K562 (cell line): ENCODE measurements around the gene LIMCH1. TPM values are rescaled to one million over a fixed set of nuclear protein-coding genes. Genes with fewer than 3 reads are reported as not detected.

Experiments
- ATAC-seq: fragments of 200-7000 bp; cut with Tn5 transposase; 3 replicates; pipeline ENCODE4 v1.9.1; 2020; ENCODE audit warnings: moderate library complexity
- BruUV-seq: library from RNA; stranded (reverse); fragments of 400-500 nt; replicated peaks from 2 replicates; lab custom pipeline; 2021; lab: Mats Ljungman, UMichigan
- CTCF ChIA-PET: fragments of 300-600 bp; formaldehyde crosslinking; extraction: SDS; loops from one replicate; lab custom pipeline; 2021; ENCODE audit warnings: low intra/inter-chr PET ratio; lab: Yijun Ruan, JAX
- POLR2A ChIA-PET: fragments of 300-600, 350-650 bp; sonication (Branson Sonifier 250); formaldehyde crosslinking; extraction: SDS; loops from one replicate; lab custom pipeline; 2021; ENCODE audit warnings: antibody characterized with exemption, inconsistent platforms; lab: Yijun Ruan, JAX
- DNase-seq, 4 experiments: peaks; one replicate each; pipeline versions ENCODE4 v3.0.0 to v3.0.0-alpha.2; 2011 to 2018; ENCODE audit warnings: low spot score in 3 of 4, mixed read lengths in 3 of 4; ENCODE audit errors: extremely low read depth in 1 of 4
- FAIRE-seq: peaks from 2 replicates; lab custom pipeline; 2011; peaks lifted over from hg19 to GRCh38; lab: Jason Lieb, UNC
- H2AFZ ChIP-seq: 2 replicates; pipeline ENCODE4 v1.6.0; 2011; ENCODE audit warnings: low read depth, low read length, control low read depth, inconsistent platforms
- H3K27ac ChIP-seq: fragments of 200-600 bp; 3 replicates; pipeline ENCODE4 v1.8.0; 2011; ENCODE audit warnings: low read depth, mild to moderate bottlenecking, control low read depth, inconsistent platforms, low read length, moderate library complexity, mixed read lengths; ENCODE audit errors: extremely low read depth
- H3K27me3 ChIP-seq, 2 experiments: fragments of 300-600 bp in 1 of 2; 2 replicates in 1 of 2; 3 replicates in 1 of 2; pipeline versions ENCODE4 v1.6.0 to v1.8.0; 2011; ENCODE audit warnings: inconsistent platforms in 2 of 2, low read length in 2 of 2, mild to moderate bottlenecking in 1 of 2, mixed read lengths in 1 of 2, moderate library complexity in 1 of 2; ENCODE audit not compliant: control insufficient read depth in 2 of 2, insufficient read depth in 2 of 2
- H3K36me3 ChIP-seq: fragments of 300-600 bp; 3 replicates; pipeline ENCODE4 v1.8.0; 2011; ENCODE audit warnings: mild to moderate bottlenecking, low read length, inconsistent platforms; ENCODE audit not compliant: control insufficient read depth, insufficient read depth
- H3K4me1 ChIP-seq, 2 experiments: fragments of 200-600 bp in 1 of 2; replicated peaks in 1 of 2; 2 replicates in 1 of 2; 3 replicates in 1 of 2; pipeline versions ENCODE4 v1.5.1 to v1.8.0; 2011; ENCODE audit warnings: inconsistent platforms in 2 of 2, low read length in 2 of 2, mild to moderate bottlenecking in 1 of 2, mixed read lengths in 1 of 2, moderate library complexity in 1 of 2; ENCODE audit not compliant: control insufficient read depth in 2 of 2, insufficient read depth in 2 of 2
- H3K4me2 ChIP-seq: 2 replicates; pipeline ENCODE4 v1.6.1; 2011; ENCODE audit warnings: low read length, control low read depth, inconsistent platforms, mixed read lengths; ENCODE audit not compliant: insufficient read depth
- H3K4me3 ChIP-seq: fragments of 200-600 bp; sonication (generic), shearing (Covaris generic); 2 replicates; pipeline ENCODE4 v1.5.1; 2016; ENCODE audit warnings: control low read depth, inconsistent platforms
- H3K79me2 ChIP-seq: fragments of 200-600 bp; 3 replicates; pipeline ENCODE4 v1.8.0; 2011; ENCODE audit warnings: low read length, inconsistent platforms; ENCODE audit not compliant: control insufficient read depth, insufficient read depth
- H3K9ac ChIP-seq, 2 experiments: 2 replicates each; pipeline versions ENCODE4 v1.6.0 to v1.6.1; 2011; ENCODE audit warnings: low read depth in 2 of 2, low read length in 2 of 2, control low read depth in 1 of 2, inconsistent platforms in 1 of 2, mild to moderate bottlenecking in 1 of 2, mixed read lengths in 1 of 2; ENCODE audit not compliant: insufficient read depth in 1 of 2
- H3K9me1 ChIP-seq: one replicate; pipeline ENCODE4 v1.6.0; 2011; ENCODE audit warnings: inconsistent platforms, mild to moderate bottlenecking, low read length, moderate library complexity; ENCODE audit not compliant: control insufficient read depth, insufficient read depth
- H3K9me3 ChIP-seq: replicated peaks from 2 replicates; pipeline ENCODE4 v1.5.1; 2011; ENCODE audit warnings: low read depth, low read length, inconsistent platforms; ENCODE audit not compliant: control insufficient read depth, insufficient read depth
- H4K20me1 ChIP-seq: replicated peaks from 2 replicates; pipeline ENCODE4 v1.6.1; 2011; ENCODE audit warnings: low read length, inconsistent platforms, mixed read lengths; ENCODE audit not compliant: control insufficient read depth, insufficient read depth
- ID3 ChIP-seq, 2 experiments: fragments of 250-450 bp in 1 of 2; fragments of 450-650 bp in 1 of 2; sonication (Bioruptor Pico) in 1 of 2; IDR thresholded peaks; 2 replicates each; pipeline versions ENCODE4 v1.6.1 to v1.8.0; 2016 to 2021; ENCODE audit warnings: mild to moderate bottlenecking in 2 of 2, moderate library complexity in 2 of 2, missing compliant biosample characterization in 1 of 2, missing genetic modification characterization in 1 of 2
- KLF1 ChIP-seq: fragments of 450-650 bp; IDR thresholded peaks from 2 replicates; pipeline ENCODE4 v1.6.1; 2016; ENCODE audit warnings: missing genetic modification characterization, missing compliant biosample characterization
- MAFG ChIP-seq: fragments of 450-650 bp; conservative IDR thresholded peaks from 2 replicates; pipeline ENCODE4 v1.6.1; 2016; ENCODE audit warnings: missing genetic modification characterization, missing compliant biosample characterization
- POLR3A ChIP-seq: IDR thresholded peaks from 2 replicates; pipeline ENCODE4 v1.6.1; 2011; ENCODE audit warnings: borderline replicate concordance, mild to moderate bottlenecking, moderate library complexity; ENCODE audit not compliant: insufficient read length, insufficient read depth; ENCODE audit errors: extremely low read depth
- PRMT5 ChIP-seq: sonication (generic); formaldehyde crosslinking; IDR thresholded peaks from 2 replicates; pipeline ENCODE4 v1.5.0; 2020; ENCODE audit warnings: missing genetic modification reagents
- TAL1 ChIP-seq: fragments of 450-650 bp; IDR thresholded peaks from 2 replicates; pipeline ENCODE4 v1.6.1; 2016; ENCODE audit warnings: mild to moderate bottlenecking
- YY1 ChIP-seq, 3 experiments: IDR thresholded peaks; 2 replicates each; pipeline ENCODE4 v1.6.1; 2011; ENCODE audit warnings: low read length in 2 of 3, mild to moderate bottlenecking in 2 of 3, moderate library complexity in 2 of 3, borderline replicate concordance in 1 of 3, control low read depth in 1 of 3, low read depth in 1 of 3; ENCODE audit not compliant: insufficient read depth in 3 of 3, insufficient replicate concordance in 2 of 3, control insufficient read depth in 1 of 3, insufficient read length in 1 of 3; ENCODE audit errors: extremely low read depth in 1 of 3
- ZNF184 ChIP-seq: sonication (generic); formaldehyde crosslinking; IDR thresholded peaks from 2 replicates; pipeline ENCODE4 v1.5.0; 2020; ENCODE audit warnings: missing genetic modification reagents
- ZNF224 ChIP-seq: sonication (generic); formaldehyde crosslinking; IDR thresholded peaks from 2 replicates; pipeline ENCODE4 v1.8.0; 2022; ENCODE audit warnings: mild to moderate bottlenecking, missing genetic modification reagents
- WGBS: fragments of 100-300 bp; shearing (Covaris generic); methylation state at CpG from one replicate; pipeline ENCODE4 v1.1.6; 2016; ENCODE audit warnings: low coverage, mixed read lengths; ENCODE audit not compliant: insufficient coverage; ENCODE audit errors: missing lambda C conversion rate; 5-methylcytosine and 5-hydroxymethylcytosine counted together
- in situ Hi-C: fragments of 300-500 bp; cut with MboI; formaldehyde crosslinking; loops from 4 replicates; pipeline ENCODE4 v1.15.0; 2018; ENCODE audit warnings: inconsistent platforms, mixed read lengths
- intact Hi-C: fragments of 100-400 bp; cut with micrococcal nuclease; formaldehyde crosslinking; loops from 2 replicates; pipeline ENCODE4 v1.14.2; 2022
- polyA plus RNA-seq, 8 experiments: library from polyadenylated mRNA; depleted of rRNA in 4 of 8; stranded (reverse) in 5 of 8; unstranded in 3 of 8; fragments of >200 nt; fragmentation: Nextera tagmentation in 2 of 8; fragmentation: Illumina TruSeq in 1 of 8; extraction: Ambion mirVana in 2 of 8; extraction: Trizol in 1 of 8; gene quantifications; 2 replicates each; pipeline versions ENCODE4 v1.2.1 to v1.2.3, GENCODE V29; 2011 to 2014; ENCODE audit warnings: inconsistent platforms in 1 of 8, missing spikeins in 1 of 8
- total RNA-seq, 7 experiments: library from RNA; depleted of rRNA in 6 of 7; stranded (reverse); fragments of >200 nt in 6 of 7; fragmentation: Illumina TruSeq in 2 of 7; extraction: Trizol in 2 of 7; gene quantifications; 2 replicates each; pipeline versions ENCODE4 v1.2.1 to v1.2.3, GENCODE V29; 2011 to 2021; ENCODE audit warnings: low replicate concordance in 1 of 7

The LIMCH1 gene
- total and polyA plus RNA-seq, 9 of the 15 experiments (the other 6 are each of a cell fraction or from before 2014, with no cell fraction given) = 0.35 TPM; not detected in 8

- CTCF ChIA-PET = no interaction called here
- FAIRE-seq = no peak
- 0% methylated on average over 3 of the region's 3 CpGs for WGBS
Measured at GRCh38 chr4:41602886-41603498, 65.0 kb downstream of the LIMCH1 start.

DNA sequence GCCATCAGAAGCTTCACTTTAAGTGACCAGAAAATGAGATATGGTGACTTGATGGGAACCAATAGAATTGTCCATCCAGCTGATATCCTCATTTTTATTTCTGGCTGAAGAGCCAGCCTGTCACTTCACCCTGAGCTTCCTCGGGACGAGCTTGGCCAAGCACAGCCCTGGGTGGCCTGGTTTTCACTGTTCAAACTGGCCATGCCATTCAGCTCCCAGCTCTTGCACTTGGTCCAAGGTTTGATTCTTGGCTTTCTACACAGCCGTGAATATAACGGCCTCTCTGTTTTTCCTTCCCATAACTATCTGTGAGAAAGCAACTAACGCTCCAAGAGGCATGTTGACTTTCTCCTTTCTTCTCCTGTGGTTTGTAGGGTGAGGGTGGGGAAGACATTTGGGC, 71.9 kb downstream of the LIMCH1 start:
- no peaks in the 10 kb centered on the region for H3K9me1 ChIP-seq
- no TSS peak for BruUV-seq
- intact Hi-C loops = no loop called here
- no peak overlapping the region for H2AFZ ChIP-seq
- H3K27ac ChIP-seq = no peak overlapping the region
- H3K9ac ChIP-seq = no peak overlapping the region
- H3K36me3 ChIP-seq = no peaks in the 10 kb centered on the region
- ATAC-seq (no peak), DNase-seq (no peak), FAIRE-seq (no peak)
- H4K20me1 ChIP-seq = no peaks in the 10 kb centered on the region
- ChIA-PET CTCF (no interaction called here), POLR2A (no interaction called here)
- H3K9me3 ChIP-seq = no peaks in the 10 kb centered on the region
- H3K27me3 ChIP-seq = peaks cover 0 to under 1% of the 10 kb centered on the region in 2 experiments; a peak in 2 of 5 replicates
- 0% methylated on average over 5 of the region's 5 CpGs for WGBS
- in situ Hi-C loops = no loop called here
- TF ChIP-seq ZNF224 (CRISPR knock-in tag) (no peak), POLR3A (no peak), MAFG (no peak), PRMT5 (no peak)
- H3K4me3 ChIP-seq = no peak overlapping the region
- H3K4me2 ChIP-seq = no peak overlapping the region
- H3K79me2 ChIP-seq = no peaks in the 10 kb centered on the region
- no peaks in the 10 kb centered on the region for H3K4me1 ChIP-seq

More at GRCh38 chr4:41602886-41603498, 65.0 kb downstream of the LIMCH1 start:
- Histone ChIP-seq H4K20me1 (no peaks in the 10 kb centered on the region), H2AFZ (no peak overlapping the region), H3K4me1 (no peaks in the 10 kb centered on the region), H3K27ac (no peak overlapping the region), H3K9me3 (no peaks in the 10 kb centered on the region), H3K4me2 (no peak overlapping the region), H3K4me3 (no peak overlapping the region), H3K9ac (no peak overlapping the region), H3K79me2 (no peaks in the 10 kb centered on the region), H3K36me3 (no peaks in the 10 kb centered on the region), H3K9me1 (no peaks in the 10 kb centered on the region), H3K27me3 (peaks cover 0 to 2% of the 10 kb centered on the region in 2 experiments; a peak in 2 of 5 replicates)
- in situ Hi-C loops = no loop called here
- no peak for DNase-seq
- intact Hi-C loops = no loop called here
- ATAC-seq = no peak
- POLR2A ChIA-PET = interaction anchor here (0.5 to 0.7 kb wide), 2 partner anchors 24 to 50 kb away, joined by 3 to 5 read pairs; no protein-coding TSS in a partner anchor
- no peak for TF ChIP-seq ZNF184 (CRISPR knock-in tag)
- no peak for TF ChIP-seq ID3 (CRISPR knock-in tag; IDR thresholded peaks at IDR 0.05)
- no peak for TF ChIP-seq ID3 (tag; IDR thresholded peaks at IDR 0.05)
- TF ChIP-seq YY1 (IDR thresholded peaks at IDR 0.05; ENCODE audit: borderline replicate concordance in 1 of 3, control insufficient read depth in 1 of 3, extremely low read depth in 1 of 3, insufficient read depth in 3 of 3, insufficient read length in 1 of 3, insufficient replicate concordance in 2 of 3, low read depth in 1 of 3, low read length in 2 of 3) = no peak
- no peak for TF ChIP-seq KLF1
- TF ChIP-seq TAL1 = no peak
- BruUV-seq = no TSS peak
